ENCODE measurements around the gene THADA.

GRCh38 chr2:43238176-43238575, 357.7 kb downstream of the THADA start:
- TF ChIP-seq, protein P1, sequence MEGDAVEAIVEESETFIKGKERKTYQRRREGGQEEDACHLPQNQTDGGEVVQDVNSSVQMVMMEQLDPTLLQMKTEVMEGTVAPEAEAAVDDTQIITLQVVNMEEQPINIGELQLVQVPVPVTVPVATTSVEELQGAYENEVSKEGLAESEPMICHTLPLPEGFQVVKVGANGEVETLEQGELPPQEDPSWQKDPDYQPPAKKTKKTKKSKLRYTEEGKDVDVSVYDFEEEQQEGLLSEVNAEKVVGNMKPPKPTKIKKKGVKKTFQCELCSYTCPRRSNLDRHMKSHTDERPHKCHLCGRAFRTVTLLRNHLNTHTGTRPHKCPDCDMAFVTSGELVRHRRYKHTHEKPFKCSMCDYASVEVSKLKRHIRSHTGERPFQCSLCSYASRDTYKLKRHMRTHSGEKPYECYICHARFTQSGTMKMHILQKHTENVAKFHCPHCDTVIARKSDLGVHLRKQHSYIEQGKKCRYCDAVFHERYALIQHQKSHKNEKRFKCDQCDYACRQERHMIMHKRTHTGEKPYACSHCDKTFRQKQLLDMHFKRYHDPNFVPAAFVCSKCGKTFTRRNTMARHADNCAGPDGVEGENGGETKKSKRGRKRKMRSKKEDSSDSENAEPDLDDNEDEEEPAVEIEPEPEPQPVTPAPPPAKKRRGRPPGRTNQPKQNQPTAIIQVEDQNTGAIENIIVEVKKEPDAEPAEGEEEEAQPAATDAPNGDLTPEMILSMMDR (IDR thresholded peaks at IDR 0.05) = no peak
- TF ChIP-seq EP300 (IDR thresholded peaks at IDR 0.05) = no peak
- TF ChIP-seq POLR2A (IDR thresholded peaks at IDR 0.05) = no peak
- TF ChIP-seq POLR2AphosphoS5 (IDR thresholded peaks at IDR 0.05) = no peak

Data from upper lobe of left lung (tissue), 4 donors.